Ascending aorta (tissue), 2 donors: ENCODE data around the gene CDCA7L. TPM values are rescaled to one million over a fixed set of nuclear protein-coding genes. Genes with fewer than 3 reads are reported as not detected.
"Not testable (repeated sequence)": the region's sequence is repeated elsewhere in the genome, so short reads cannot be mapped to it uniquely, and the experiment has no call there.

Experiments
- DNase-seq, 2 donors: peaks; one replicate each; pipeline ENCODE4 v3.0.0-alpha.2; 2019; ENCODE audit warnings: low spot score in 2 of 2
- H3K27ac ChIP-seq, 2 donors: fragments of 200-600 bp; sonication (generic); one replicate each; pipeline ENCODE4 v1.5.1; 2016 to 2017; ENCODE audit warnings: mild to moderate bottlenecking in 1 of 2
- H3K27me3 ChIP-seq: fragments of 200-600 bp; sonication (generic); one replicate; pipeline ENCODE4 v1.5.1; 2017
- H3K36me3 ChIP-seq, 2 donors: fragments of 200-600 bp; sonication (generic); one replicate each; pipeline ENCODE4 v1.5.1; 2016
- H3K4me1 ChIP-seq, 2 donors: fragments of 200-600 bp; sonication (generic); one replicate each; pipeline ENCODE4 v1.5.1; 2016 to 2017; ENCODE audit warnings: mild to moderate bottlenecking in 1 of 2
- H3K4me3 ChIP-seq, 2 donors: fragments of 200-600 bp; sonication (generic); one replicate each; pipeline ENCODE4 v1.5.1; 2016 to 2017; ENCODE audit warnings: mild to moderate bottlenecking in 1 of 2
- H3K9me3 ChIP-seq, 2 donors: fragments of 200-600 bp; sonication (generic); one replicate each; pipeline ENCODE4 v1.5.1; 2016
- intact Hi-C: fragments of 100-400 bp; cut with DNase I; formaldehyde crosslinking; loops from one replicate; pipeline ENCODE4 v1.15.1; 2023
- total RNA-seq: library from RNA; depleted of rRNA; stranded (reverse); fragments of >200 nt; gene quantifications from one replicate; pipeline ENCODE4 v1.1.0, GENCODE V29; 2016
- TF ChIP-seq, protein P1 (sequence below), 3 experiments: fragments of 200-600 bp in 2 of 3; fragments of 450-650 bp in 1 of 3; sonication (generic) in 2 of 3; IDR thresholded peaks; one replicate each; pipeline ENCODE4 v1.5.1; 2016 to 2019; ENCODE audit warnings: antibody characterized with exemption in 3 of 3, mild to moderate bottlenecking in 1 of 3, moderate library complexity in 1 of 3

The CDCA7L gene
- total RNA-seq, 1 donor from 2014 or later, result 1.5 TPM

DNA sequence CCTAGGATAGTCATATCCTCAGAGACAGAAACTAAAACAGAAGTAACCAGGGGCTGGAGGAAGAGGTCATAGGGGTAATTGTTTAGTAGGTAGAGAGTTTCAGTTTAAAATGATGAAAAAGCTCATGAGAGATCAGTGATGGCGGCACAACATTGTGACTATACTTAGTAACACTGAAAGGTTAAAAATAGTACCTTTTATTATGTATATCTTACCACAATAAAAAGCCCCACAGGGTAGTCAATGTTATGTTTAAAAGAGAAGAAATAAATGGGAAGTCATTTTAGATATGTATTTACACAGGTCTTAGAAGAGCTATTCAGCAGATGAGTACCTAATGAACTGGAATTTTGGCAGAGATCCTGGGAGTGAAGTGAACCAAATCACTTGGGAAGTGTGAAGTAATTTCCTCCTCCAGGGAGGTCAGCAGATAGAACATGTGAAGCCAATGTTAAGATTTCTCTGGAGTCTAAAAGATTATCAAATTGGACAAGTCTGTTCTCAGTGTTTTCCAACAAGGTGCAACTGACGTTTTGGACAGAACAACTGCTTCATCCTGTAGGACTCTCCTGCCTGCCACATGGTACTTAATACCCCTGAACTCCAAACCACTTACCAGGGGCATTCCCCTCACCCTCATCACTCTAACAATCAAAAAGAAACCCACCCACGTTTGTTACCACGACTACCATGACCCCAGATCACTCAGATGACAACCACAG, 6.4 kb downstream of the CDCA7L start:
- H3K9me3 ChIP-seq, result no peaks in the 10 kb centered on the region
- H3K27me3 ChIP-seq, result no peaks in the 10 kb centered on the region
- H3K36me3 ChIP-seq, result no peaks in the 10 kb centered on the region
- DNase-seq, result no peak
- TF ChIP-seq, protein P1, sequence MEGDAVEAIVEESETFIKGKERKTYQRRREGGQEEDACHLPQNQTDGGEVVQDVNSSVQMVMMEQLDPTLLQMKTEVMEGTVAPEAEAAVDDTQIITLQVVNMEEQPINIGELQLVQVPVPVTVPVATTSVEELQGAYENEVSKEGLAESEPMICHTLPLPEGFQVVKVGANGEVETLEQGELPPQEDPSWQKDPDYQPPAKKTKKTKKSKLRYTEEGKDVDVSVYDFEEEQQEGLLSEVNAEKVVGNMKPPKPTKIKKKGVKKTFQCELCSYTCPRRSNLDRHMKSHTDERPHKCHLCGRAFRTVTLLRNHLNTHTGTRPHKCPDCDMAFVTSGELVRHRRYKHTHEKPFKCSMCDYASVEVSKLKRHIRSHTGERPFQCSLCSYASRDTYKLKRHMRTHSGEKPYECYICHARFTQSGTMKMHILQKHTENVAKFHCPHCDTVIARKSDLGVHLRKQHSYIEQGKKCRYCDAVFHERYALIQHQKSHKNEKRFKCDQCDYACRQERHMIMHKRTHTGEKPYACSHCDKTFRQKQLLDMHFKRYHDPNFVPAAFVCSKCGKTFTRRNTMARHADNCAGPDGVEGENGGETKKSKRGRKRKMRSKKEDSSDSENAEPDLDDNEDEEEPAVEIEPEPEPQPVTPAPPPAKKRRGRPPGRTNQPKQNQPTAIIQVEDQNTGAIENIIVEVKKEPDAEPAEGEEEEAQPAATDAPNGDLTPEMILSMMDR (IDR thresholded peaks at IDR 0.05), result no peak
- H3K4me1 ChIP-seq, result peaks cover 0 to 1% of the 10 kb centered on the region in 2 donors
- intact Hi-C loops, result no loop called here
- H3K27ac ChIP-seq, result no peak overlapping the region
- H3K4me3 ChIP-seq, result no peak overlapping the region

DNA sequence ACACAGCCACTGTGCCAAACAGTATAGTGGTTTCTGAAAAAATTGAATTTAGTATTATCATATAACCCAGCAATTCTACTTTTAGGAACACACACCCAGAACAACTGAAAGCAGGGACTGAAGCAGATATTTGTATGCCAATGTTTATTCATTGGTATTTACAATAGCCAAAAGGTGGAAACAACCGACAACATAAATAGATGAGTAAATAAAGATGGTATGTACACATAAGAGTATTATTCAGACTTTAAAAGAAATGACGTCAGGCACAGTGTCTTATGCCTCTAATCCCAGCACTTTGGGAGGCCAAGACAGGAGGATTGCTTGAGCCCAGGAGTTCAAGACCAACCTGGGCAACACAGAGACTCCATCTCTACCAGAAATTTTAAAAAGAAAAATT, 7.2 kb downstream of the CDCA7L start:
- TF ChIP-seq, protein P1 (IDR thresholded peaks at IDR 0.05), result no peak
- Histone ChIP-seq H3K27me3 (no peaks in the 10 kb centered on the region), H3K4me1 (no peaks in the 10 kb centered on the region), H3K4me3 (no peak overlapping the region), H3K27ac (no peak overlapping the region), H3K36me3 (no peaks in the 10 kb centered on the region), H3K9me3 (no peaks in the 10 kb centered on the region)
- no peak for DNase-seq
- intact Hi-C loops, result no loop called here

GRCh38 chr7:21934808-21935207, 10.9 kb downstream of the CDCA7L start:
- no peak for DNase-seq
- TF ChIP-seq, protein P1 (IDR thresholded peaks at IDR 0.05), result no peak
- H3K4me3 ChIP-seq, result no peak overlapping the region
- no peak overlapping the region for H3K27ac ChIP-seq
- no peaks in the 10 kb centered on the region for H3K27me3 ChIP-seq
- no peaks in the 10 kb centered on the region for H3K36me3 ChIP-seq
- intact Hi-C loops, result no loop called here
- no peaks in the 10 kb centered on the region for H3K9me3 ChIP-seq
- no peaks in the 10 kb centered on the region for H3K4me1 ChIP-seq

- H3K36me3 ChIP-seq, H3K27me3 ChIP-seq, H3K9me3 ChIP-seq, DNase-seq, H3K4me3 ChIP-seq, H3K27ac ChIP-seq, intact Hi-C loops, H3K4me1 ChIP-seq: not testable (repeated sequence)
Observed at GRCh38 chr7:21933293-21933692, 12.4 kb downstream of the CDCA7L start.

DNA sequence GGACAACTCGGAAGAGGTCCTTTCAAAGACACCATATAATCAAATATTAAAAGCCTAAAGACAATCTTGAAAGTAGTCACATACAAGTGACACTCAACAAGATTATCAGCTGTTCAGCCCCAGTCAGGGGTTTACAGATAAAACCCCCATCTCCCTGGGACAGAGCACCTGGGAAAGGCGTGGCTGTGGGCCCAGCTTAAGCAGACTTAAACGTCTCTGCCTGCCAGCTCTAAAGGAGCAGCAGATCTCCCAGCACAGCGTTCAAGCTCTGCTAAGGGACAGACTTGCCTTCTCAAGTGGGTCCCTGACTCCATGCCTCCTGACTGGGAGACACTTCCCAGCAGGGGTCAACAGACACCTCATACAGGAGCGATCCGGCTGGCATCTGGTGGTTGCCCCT, 18.0 kb downstream of the CDCA7L start:
- H3K36me3 ChIP-seq, result no peaks in the 10 kb centered on the region
- intact Hi-C loops, result no loop called here
- no peak for DNase-seq
- H3K9me3 ChIP-seq, result peaks cover 0 to 3% of the 10 kb centered on the region in 2 donors
- no peak overlapping the region for H3K27ac ChIP-seq
- TF ChIP-seq, protein P1 (IDR thresholded peaks at IDR 0.05), result no peak
- no peak overlapping the region for H3K4me3 ChIP-seq
- no peaks in the 10 kb centered on the region for H3K4me1 ChIP-seq
- no peaks in the 10 kb centered on the region for H3K27me3 ChIP-seq

DNA sequence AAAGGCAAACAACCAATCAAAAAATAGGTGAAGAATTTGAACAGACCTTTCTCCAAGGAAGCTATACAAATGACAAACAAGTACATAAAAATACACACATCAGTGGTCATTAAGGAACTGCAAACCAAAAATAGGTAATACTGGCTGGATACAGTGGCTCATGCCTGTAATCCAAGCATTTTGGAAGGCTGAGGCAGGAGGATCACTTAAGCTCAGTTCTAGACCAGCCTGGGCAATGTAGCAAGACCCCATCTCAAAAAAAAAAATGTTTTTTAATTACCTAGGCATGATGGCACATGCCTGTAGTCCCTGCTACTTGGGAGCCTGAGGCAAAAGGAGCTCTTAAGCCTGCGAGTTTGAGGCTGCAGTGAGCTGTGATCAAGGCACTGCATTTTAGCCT, 19.3 kb downstream of the CDCA7L start:
- TF ChIP-seq, protein P1 (IDR thresholded peaks at IDR 0.05), result no peak
- Histone ChIP-seq H3K9me3 (peaks cover 0 to 3% of the 10 kb centered on the region in 2 donors), H3K27me3 (no peaks in the 10 kb centered on the region), H3K36me3 (no peaks in the 10 kb centered on the region), H3K4me3 (no peak overlapping the region), H3K27ac (no peak overlapping the region), H3K4me1 (no peaks in the 10 kb centered on the region)
- no peak for DNase-seq
- intact Hi-C loops, result no loop called here
